HG03378 (cell line): ENCODE measurements around the gene BSND.

Source experiments
- ATAC-seq: cut with Tn5 transposase; IDR thresholded peaks from one replicate; pipeline ENCODE4 v1.9.1; 2021; ENCODE audit warnings: mild to moderate bottlenecking, moderate library complexity; ENCODE audit not compliant: unreplicated experiment

The BSND gene

DNA sequence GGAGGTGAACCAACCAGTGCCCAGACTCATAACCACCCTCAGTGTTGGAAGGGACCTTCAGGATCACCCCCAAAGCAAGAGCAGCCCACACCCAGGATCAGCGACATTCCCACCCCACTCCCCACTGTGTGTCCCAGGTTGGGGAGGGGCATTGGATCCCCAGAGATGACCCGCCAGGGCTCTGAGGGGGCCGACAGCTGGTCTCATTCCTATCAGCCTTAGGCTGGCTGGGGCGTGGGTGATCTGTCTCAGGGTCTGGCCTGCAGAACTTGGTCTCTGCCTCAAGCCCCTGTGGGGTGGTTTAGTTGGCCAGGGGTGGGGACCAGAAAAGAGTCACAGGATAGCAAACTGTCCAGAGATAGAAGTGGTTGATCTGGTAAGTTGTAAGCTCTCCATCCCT is 7.8 kb upstream of the BSND start:
- ATAC-seq, result no peak

DNA sequence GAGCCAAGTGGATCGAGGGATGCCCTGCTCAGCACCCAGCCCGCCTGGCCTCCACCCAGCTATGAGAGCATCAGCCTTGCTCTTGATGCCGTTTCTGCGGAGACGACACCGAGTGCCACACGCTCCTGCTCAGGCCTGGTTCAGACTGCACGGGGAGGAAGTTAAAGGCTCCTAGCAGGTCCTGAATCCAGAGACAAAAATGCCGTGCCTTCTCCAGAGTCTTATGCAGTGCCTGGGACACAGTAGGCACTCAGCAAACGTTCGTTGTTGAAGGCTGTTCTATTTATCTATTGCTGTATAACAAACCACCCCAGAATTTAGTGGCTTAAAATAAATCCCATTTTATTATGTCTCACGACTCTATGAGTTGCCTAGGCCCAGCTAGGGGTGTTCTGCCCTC is 6.8 kb upstream of the BSND start:
- ATAC-seq, result no peak

DNA sequence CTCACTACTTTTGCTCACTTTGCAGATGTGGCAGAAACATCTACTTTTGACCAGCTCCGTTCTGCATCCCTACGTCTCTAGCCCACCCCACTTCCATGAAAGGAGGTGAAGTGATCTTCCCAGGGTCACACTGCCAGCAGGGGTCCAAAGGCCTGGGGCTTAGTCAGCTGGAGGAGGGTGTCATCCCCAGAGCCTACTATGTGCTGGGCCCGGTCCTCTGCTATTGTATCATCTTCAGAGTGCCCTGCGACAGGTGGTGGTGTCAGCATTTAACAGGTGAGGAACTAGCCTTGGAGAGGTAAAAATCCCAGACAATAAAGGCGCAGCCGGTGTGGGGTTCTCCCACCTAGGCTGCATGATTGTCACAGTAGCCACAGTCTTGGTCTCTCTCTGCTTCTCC is 5.6 kb upstream of the BSND start:
- no peak for ATAC-seq

DNA sequence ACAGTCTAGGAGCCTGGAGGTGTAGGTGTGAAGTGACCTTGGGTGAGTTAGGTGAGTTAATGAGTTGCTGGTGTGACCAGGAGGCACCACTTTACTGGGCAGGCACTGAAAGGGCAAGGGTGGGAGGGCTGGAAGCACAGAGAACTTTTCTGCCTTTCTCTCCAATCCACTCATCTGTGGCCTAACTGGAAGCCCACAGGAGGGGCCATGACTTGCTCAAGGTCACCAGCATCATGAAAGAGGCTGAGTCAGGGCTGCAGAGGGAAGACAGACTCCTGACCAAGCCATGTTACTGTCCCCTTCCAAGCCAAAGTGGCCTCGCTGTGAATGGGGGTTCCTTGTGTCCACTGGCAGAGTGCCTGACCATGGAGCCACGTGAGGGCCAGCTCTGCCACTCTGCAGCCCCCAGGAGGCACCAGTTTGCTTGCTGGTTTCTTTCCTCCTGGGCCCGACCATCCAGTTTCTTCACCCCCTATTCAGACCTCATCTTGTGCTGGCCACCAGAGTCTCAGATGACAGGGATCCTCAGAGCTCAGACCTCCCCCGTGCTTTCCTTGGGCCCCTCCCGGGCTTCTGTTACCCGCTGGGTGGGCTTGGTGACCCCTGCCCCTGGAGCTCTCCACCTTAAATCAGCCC is 4.3 kb upstream of the BSND start:
- ATAC-seq, result no peak

DNA sequence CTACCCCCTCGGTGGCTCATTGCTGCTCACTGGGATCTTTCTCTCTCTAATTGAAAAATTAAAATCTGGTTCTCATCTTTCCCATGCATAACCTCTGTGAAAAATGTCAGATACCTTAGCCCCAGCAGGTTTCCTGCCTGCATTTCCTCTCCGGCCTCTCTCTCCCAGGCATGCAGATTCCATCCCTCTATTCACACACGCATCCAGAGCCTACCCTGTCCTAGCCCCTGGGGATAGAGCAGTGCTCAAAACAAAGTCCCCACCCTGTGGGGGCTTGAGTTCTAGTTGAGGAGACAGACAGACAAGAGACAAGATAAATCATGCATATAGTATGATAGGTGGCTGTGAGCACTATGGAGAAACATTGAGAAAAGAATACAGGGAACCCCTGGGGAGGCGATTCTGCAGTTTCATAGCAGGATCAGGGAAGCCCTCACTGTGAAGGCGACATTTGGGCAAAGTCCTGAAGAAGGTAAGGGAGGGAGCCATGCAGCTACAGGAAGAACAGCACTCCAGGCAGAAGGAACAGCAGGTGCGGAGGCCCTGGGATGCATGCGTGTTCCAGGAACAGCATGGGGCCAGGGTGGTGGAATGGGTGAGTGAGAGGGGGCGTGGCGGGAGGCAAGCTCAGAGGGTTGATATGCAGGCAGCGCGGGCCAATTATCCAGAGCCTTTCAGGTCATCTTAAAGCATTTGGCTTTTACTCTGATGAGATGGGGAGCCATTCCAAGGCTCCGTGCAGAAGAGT is 3.5 kb upstream of the BSND start:
- no peak for ATAC-seq

DNA sequence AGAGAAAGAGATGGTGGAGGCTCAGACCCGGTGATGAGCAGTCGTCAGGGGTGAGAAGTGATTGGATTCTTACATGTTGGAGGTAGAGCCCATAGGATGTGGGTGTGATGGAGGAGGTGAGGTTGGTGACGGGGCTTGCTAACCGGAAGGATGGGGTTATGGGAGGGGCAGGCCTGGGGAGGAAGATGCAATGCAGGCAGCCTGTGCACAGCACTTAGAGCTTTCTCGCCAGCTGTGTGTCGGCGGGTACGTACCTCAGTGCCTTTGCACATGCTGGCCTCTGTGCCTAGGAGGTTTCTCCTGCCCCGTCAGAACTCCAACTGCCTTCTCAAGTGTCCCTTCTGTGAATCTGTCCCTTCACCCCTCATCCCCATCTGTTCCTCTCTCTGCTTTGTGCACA is 2.9 kb upstream of the BSND start:
- no peak for ATAC-seq

DNA sequence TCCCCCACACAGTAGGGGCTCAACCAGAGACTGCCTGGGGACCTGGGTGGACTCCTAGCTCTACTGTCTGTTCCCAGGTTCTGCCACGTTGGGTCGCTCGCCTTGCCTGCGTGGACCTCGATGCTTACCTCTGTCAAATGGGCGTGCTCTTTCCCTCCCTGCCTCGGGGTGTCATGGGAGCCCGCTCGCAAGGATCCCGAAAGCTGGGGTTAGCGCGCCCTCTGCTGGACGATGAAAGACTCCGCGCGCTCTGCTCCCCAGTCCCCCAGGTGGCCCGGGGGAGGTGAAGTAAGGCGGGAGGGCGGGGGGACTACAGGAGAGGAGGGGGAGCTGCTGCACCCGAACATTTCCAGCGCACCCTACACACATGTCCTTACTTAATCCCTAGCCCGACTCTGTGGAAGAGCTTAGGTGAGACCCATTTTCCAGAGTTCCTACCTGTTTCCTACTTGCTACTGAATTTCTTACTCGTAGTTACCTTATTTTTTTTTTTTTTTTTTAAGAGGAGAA is 2.3 kb upstream of the BSND start:
- ATAC-seq, result no peak

DNA sequence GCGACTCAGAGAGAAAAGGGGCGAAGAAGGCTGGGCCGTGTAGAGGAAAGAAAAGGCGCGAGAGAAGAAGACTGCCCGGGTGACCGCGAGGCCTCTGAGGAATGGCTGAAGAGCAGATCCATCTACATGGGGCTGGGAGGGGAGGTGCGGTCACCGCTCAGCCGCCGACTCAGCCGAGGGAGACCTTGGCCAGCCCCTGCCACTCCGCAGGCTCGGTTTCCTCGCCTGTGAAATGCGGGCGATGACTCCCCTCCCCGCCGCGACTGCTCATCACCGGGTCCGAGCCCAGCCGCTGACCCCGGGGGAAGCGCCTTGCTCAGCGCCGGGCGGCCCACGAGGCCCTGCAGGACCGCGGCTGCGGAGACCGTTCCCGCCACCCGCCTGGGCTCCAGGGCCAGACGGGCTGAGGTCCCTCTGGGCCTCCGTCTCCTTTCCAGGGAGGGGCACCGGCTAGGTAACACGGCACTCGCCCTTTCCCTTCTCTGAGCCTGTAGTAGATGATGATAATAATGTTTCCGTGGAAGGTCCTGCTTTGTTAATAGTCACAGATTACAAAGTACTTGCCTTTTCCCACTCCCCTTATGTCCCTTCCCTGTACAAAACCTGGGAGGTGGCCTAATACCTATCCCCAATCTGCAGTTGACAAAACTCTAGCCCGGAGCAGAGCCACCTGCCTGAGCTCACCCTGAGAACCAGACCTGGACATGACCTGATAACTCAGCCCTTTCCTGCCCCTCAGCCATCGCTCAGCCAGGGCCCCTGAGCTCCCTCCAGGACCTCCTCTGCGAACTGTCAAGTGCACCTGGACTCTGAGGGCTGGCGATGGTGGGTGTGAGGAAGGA is 1.6 kb upstream of the BSND start:
- ATAC-seq, result no peak

DNA sequence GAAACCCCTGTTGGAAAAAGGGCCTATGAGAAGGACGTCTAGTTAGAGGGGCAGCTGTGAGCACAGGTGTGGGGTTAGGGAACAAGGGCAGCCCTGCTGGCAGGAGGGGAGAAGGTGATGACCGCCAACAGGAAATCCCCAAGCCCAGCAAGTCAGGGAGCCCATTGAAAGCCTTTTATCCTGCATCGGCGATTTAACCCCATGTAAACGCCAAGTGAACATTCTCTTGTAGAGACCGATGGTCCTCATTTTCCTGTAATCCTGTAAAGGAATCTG is 1.1 kb upstream of the BSND start:
- no peak for ATAC-seq

DNA sequence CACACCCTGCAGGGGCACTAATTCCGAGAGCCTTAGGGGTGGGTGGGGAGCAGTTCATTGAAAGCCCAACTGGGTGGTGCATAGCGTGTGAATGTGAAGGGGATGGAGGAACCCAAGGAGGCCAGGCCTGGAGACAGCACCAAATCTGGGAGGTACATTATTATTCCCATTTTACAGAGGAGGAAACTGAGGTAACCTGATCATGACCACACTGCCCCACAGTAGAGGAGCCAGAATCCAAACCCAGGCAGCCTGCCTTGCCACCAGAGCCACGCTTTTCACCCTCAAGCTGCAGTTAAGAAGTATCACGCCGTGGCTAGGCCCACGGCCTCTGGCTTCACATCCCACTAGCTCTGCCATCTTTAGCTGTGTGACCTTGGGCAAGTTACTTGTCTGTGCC is 633 bp upstream of the BSND start:
- ATAC-seq, result no peak

DNA sequence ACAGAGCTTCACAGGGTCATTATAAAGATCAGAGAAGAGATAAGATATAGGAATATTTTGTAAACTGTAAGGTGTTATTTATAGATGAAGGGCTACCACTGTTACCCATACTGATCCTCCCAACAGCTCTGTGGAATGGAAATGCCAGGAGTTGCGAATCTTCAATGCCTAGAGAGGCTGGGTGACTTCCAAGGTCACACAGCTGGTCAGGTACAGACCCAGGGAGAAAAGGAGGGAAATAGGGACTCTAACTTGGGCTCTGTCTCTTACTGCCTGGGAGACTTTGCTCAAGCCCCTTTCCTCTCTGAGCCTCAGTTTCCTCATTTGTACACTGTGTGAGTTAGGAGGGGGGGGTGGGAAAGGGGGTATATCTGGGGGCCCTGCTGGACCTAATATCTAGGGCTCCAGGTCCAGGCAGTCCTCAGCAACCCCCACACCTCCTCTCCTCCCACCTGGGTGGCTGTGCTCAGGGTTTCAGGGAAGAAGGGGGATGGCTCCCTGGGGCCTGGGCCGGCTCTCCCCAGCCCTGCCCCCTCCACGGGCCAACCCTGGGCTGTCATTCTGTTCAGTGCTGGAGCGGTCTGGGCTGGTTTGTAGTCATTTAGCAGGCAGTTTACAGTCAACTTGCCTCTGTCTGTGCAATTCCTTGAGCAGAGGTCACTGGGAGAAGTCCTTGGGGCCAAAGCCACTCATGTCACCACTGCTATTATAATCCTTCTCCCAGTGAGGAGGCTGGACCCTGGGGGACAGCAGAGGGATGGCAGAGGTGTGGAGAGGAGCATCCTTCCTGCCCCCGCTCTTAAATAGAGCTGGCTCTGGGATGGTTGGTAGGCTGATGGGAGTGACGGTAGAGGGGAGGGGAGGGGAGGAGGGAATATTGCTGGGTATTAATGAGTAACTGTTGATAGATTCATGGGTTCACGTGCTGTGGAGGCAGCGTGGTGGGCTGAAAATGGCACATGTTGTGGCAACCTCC is 1.7 kb downstream of the BSND start:
- no peak for ATAC-seq

DNA sequence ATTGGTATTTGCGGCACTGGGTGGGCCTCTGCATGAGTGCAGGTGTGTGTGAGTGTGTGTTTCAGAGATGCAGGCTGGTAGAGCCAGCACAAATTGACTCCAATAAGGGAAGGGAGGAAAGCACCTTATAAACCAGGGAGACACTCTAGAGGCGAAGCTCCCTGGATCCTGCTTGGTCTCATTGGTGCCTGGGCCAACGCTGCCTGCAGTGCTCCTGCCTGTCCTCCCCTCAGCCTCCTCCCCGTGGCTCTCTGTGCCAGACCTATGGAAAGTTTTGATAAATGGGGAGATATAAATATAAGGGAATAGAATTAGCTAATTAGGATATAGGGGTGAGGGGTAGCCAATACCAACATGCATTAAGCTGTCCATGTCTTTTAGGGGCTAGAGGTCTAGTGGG is 2.6 kb downstream of the BSND start:
- no peak for ATAC-seq

DNA sequence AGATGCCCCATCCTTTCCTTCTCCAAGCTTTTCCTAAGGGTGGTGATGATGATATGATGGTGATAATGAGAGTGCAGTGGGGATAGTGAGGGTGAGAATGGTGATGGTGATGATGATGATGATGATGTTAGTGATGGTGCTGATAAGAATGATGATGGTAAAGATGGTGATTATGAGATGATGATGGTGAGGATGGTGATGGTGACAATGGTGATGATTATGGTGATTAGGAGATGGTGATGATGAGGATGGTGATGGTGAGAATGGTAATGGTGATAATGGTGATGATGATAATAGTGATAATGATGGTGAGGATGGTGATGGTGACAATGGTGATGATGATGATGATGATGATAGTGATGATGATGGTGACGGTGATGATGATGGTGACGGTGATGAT is 4.0 kb downstream of the BSND start:
- no peak for ATAC-seq

DNA sequence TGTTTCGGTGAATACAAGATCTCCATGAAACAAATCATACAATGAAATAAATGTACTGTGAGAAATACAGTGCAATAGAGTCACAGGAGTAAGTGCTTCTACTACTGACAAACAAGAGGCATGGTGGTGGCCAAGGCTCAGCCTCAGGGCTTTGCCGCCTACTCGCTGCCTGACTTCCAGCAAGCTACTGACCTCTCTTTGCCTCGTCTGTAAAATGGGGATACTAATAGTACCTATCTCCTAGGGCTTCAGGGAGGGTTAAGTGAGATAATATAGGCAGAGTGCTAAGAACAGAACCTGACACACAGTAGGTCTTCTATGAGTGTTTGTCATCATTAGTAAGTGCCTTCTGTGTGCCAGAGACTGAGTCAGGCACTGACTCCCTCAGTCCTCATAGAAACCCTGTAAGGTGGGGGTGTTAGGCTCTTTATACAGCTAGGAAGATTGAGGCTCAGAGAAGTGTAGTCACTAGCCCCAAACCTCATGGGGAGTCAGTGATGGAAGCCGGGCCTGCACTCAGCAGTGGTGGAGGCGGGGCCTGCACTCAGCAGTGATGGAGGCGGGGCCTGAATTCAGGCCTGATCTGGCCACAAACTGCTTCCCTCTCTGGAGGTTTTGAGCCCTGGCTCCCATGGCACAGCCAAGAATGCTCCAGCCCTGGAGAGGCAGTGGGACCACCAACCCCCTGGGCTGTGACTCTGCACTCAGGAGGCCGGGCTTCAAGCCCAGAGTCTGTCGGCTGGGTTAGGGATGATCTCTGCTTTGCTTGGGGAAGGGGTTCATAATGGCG is 6.8 kb downstream of the BSND start:
- no peak for ATAC-seq

DNA sequence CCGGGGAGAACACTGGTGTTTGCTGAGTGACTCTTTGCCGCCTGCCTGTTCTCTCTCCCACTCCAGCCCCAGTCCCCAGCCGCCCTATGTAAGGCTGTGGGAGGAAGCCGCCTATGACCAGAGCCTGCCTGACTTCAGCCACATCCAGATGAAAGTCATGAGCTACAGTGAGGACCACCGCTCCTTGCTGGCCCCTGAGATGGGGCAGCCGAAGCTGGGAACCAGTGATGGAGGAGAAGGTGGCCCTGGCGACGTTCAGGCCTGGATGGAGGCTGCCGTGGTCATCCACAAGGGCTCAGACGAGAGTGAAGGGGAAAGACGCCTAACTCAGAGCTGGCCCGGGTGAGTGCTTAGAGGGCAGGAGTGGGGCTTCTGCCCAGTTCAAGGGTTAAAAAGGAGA is 8.2 kb downstream of the BSND start:
- ATAC-seq, result no peak

DNA sequence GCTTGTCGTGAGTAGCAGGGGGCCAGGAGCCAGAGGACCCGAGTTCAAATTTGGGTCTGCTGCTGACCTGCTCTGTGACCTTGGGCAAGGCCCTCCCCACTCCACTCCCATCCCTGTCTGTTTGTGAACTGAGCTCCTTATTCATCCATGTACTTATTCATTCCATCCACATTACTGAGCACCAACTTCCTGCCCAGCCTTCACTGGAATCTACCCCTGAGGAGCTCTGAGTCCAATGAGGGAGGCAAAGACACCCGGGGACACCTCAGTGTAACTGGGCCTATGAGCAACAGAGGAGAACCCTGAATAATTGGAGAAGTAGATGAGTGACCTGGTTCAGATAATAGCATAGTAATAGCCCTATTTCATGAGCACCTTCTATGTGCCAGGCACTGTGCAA is 8.9 kb downstream of the BSND start:
- ATAC-seq, result no peak

DNA sequence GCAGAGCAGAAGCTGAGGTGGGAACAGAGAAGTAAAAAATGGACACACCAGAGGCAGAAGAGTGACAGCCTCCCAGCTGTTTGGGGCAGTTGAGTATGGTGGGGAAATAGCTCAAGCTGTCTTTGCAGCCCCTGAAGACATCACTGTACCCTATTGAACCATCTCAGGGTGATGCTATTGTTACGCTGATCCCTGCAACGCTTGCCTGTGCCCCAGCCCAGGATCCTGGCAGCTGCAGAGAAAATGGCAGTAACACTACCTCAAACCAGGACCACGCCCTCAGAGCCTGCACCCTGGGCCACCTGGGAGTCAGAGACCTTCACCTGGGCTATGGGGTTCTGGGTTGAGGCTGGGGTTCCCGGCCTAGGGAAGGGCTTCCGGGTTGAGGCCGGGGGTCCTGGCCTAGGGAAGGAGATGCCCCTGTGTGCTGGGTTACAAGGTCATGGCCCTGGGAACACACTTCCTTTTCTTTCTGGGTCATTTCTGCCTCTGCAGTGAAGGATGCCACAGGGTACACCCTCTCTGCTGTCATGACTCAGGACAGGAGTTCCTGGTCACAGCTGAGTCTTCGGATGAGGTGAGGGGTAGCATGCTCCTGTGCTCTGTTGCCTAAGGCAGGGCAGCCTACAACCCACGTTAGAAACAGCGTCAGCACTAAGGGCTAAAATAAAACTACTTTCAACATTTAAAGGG is 11.6 kb downstream of the BSND start:
- ATAC-seq, result no peak

DNA sequence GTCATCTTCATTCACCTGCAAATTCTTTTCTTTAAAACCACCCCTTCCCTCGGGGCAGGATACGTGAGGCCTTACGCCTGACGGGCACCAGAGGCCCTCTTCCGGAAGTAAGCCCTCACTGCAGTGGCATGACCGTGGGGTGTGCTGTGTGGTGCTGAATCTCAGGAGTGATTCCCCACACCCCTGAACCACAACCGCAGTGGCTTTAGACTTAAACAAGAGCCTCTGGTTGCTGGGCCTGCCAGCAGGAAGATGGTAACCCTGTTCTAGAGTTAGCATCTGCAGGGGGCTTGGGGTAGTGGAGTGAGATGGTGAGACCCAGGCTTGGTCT is 12.1 kb downstream of the BSND start:
- ATAC-seq, result no peak

DNA sequence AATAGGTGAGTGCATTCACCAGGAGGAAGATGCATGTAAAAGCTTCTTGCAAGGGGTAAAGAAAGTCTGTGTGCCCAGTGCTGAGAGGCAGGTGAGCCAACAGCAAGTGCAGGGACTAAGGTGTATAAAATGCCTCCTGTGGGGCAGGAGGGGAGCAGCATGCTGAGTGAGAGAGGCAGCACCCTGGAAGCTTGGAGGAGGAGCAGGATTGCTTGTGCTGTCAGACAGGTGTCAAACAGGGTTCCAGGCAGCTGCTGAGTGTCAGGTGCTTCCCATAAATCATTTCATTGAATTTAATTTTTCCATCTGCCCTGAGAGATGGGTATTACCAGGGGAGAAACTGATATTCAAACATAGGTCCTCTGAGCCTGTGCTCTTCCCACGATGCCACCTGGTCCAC is 13.9 kb downstream of the BSND start:
- ATAC-seq, result no peak

DNA sequence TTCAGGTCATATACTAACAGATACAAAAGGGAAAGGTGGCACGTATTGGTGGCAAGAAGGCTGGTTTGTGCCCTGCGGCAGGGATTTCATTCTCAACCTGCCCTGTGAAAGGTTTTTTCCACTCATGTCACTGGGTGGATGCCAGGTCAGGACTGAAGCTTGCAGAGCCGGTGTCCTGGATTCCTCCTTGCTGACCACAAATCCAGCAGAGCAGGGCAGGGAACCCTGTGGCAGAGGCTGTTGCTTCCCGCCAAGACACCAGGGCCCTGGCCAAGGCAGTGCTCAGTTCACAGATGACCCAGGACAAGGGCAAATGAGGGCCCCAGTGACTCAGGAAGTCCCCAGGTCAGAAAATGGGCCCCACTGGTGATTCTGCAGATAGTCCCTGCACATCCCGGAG is 16.4 kb downstream of the BSND start:
- ATAC-seq, result no peak
